Sigmoid colon (tissue), 7 donors: ENCODE results near the gene RSPH1. TPM values are rescaled to one million over a fixed set of nuclear protein-coding genes. Genes with fewer than 3 reads are reported as not detected.

ENCODE experiments used
- DNase-seq: peaks from one replicate; pipeline ENCODE4 v3.0.0-alpha.2; 2019
- H3K27ac ChIP-seq, 4 donors: fragments of 200-600 bp; sonication (generic); one replicate each; pipeline ENCODE4 v1.5.1; 2016 to 2019; ENCODE audit warnings: mild to moderate bottlenecking in 1 of 4
- H3K27me3 ChIP-seq, 3 donors: fragments of 200-600 bp; sonication (generic); one replicate each; pipeline ENCODE4 v1.5.1; 2019; ENCODE audit warnings: mild to moderate bottlenecking in 1 of 3
- H3K36me3 ChIP-seq, 4 donors: fragments of 200-600 bp; sonication (generic); one replicate each; pipeline ENCODE4 v1.5.1; 2016 to 2019
- H3K4me1 ChIP-seq, 4 donors: fragments of 200-600 bp; sonication (generic); one replicate each; pipeline ENCODE4 v1.5.1; 2017 to 2019
- H3K4me3 ChIP-seq, 4 donors: fragments of 200-600 bp; sonication (generic); one replicate each; pipeline ENCODE4 v1.5.1; 2017 to 2019; ENCODE audit warnings: mild to moderate bottlenecking in 2 of 4, moderate library complexity in 1 of 4
- H3K9me3 ChIP-seq, 4 donors: fragments of 200-600 bp in 3 of 4; sonication (generic) in 3 of 4; one replicate each; pipeline versions ENCODE4 v1.5.1 to v1.6.1; 2013 to 2019
- EP300 ChIP-seq, 4 donors: sonication (generic); formaldehyde crosslinking; IDR thresholded peaks; one replicate each; pipeline ENCODE4 v1.6.1; 2017; ENCODE audit warnings: antibody characterized with exemption in 4 of 4
- POLR2A ChIP-seq, 2 donors: fragments of 450-650 bp; IDR thresholded peaks; one replicate each; pipeline ENCODE4 v1.6.1; 2016; ENCODE audit warnings: antibody characterized with exemption in 2 of 2, mild to moderate bottlenecking in 2 of 2, moderate library complexity in 2 of 2
- POLR2AphosphoS5 ChIP-seq, 4 donors: sonication (generic); formaldehyde crosslinking; IDR thresholded peaks; one replicate each; pipeline ENCODE4 v1.6.1; 2017; ENCODE audit warnings: antibody characterized with exemption in 4 of 4
- WGBS, 2 donors: extraction: QIAGEN DNeasy Blood & Tissue Kit; methylation state at CpG; one replicate each; pipeline ENCODE4 v1.1.7; 2013; 5-methylcytosine and 5-hydroxymethylcytosine counted together
- intact Hi-C: fragments of 100-400 bp; cut with DNase I; formaldehyde crosslinking; loops from one replicate; pipeline ENCODE4 v1.15.1; 2023
- polyA plus RNA-seq, 3 donors: library from polyadenylated mRNA; stranded (reverse); fragments of 200-250 nt; gene quantifications; one replicate each; pipeline ENCODE4 v1.2.3, GENCODE V29; 2013
- total RNA-seq, 4 donors: library from RNA; depleted of rRNA; stranded (reverse); fragments of >200 nt; gene quantifications; one replicate each; pipeline ENCODE4 v1.1.0, GENCODE V29; 2016
- TF ChIP-seq, protein P1 (sequence below), 4 experiments: fragments of 450-650 bp in 3 of 4; fragments of 200-600 bp in 1 of 4; IDR thresholded peaks; one replicate each; pipeline ENCODE4 v1.5.1; 2016 to 2019; ENCODE audit warnings: antibody characterized with exemption in 4 of 4, mild to moderate bottlenecking in 3 of 4, moderate library complexity in 2 of 4
- donor health status: healthy with polysubstance abuse.
- donor health status: Bipolar disorder and iron deficiency.
- donor health status: healthy.

RSPH1 gene
- total and polyA plus RNA-seq, 7 donors = 1.2 to 13.4 (median 3.0) TPM; not detected in 2

DNA sequence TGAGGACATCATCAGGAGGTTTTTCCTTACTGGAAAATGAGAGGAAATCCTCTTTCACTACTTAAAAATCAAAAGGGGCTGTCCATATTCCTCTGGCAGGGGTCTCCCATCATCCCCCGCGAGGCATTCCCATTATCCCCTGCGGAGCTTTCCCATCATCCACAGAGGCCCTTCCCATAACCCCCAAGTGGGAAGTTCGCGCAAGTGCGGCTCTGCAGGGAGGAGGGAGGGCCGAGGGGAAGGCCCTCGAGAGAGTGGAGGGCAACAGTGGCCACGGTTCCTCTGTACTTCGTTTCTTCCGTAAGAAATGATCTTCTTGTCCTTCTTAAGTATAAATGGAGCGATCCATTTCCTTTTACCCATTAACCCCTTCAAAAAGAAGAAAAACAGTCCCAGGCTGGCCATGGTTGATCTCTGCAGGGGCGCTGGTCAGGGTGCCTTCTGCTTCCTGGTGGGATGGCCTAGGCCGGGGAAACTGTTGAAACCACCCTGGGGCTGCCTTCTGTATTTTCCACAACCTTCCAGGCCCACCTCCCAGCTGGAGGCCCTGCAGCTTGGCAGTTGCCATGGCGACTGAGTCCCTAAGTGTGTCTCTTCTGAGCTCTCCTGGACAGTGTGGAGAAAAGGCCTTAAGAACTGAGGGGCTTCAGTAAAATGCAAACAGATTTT, 3.6 kb upstream of the RSPH1 start:
- TF ChIP-seq POLR2A (IDR thresholded peaks at IDR 0.05) (no peak), POLR2AphosphoS5 (IDR thresholded peaks at IDR 0.05) (no peak), EP300 (IDR thresholded peaks at IDR 0.05) (no peak)
- TF ChIP-seq, protein P1, sequence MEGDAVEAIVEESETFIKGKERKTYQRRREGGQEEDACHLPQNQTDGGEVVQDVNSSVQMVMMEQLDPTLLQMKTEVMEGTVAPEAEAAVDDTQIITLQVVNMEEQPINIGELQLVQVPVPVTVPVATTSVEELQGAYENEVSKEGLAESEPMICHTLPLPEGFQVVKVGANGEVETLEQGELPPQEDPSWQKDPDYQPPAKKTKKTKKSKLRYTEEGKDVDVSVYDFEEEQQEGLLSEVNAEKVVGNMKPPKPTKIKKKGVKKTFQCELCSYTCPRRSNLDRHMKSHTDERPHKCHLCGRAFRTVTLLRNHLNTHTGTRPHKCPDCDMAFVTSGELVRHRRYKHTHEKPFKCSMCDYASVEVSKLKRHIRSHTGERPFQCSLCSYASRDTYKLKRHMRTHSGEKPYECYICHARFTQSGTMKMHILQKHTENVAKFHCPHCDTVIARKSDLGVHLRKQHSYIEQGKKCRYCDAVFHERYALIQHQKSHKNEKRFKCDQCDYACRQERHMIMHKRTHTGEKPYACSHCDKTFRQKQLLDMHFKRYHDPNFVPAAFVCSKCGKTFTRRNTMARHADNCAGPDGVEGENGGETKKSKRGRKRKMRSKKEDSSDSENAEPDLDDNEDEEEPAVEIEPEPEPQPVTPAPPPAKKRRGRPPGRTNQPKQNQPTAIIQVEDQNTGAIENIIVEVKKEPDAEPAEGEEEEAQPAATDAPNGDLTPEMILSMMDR (IDR thresholded peaks at IDR 0.05) = no peak
- WGBS, 2 donors = 87 to 92% methylated on average over 15 of the region's 15 CpGs
- no peaks in the 10 kb centered on the region for H3K36me3 ChIP-seq
- H3K27me3 ChIP-seq = no peaks in the 10 kb centered on the region
- no peak for DNase-seq
- no peak overlapping the region for H3K4me3 ChIP-seq
- intact Hi-C loops = no loop called here
- H3K9me3 ChIP-seq = no peaks in the 10 kb centered on the region
- peaks cover 0 to 11% (median 6%) of the 10 kb centered on the region in 4 donors for H3K4me1 ChIP-seq
- H3K27ac ChIP-seq = no peak overlapping the region

DNA sequence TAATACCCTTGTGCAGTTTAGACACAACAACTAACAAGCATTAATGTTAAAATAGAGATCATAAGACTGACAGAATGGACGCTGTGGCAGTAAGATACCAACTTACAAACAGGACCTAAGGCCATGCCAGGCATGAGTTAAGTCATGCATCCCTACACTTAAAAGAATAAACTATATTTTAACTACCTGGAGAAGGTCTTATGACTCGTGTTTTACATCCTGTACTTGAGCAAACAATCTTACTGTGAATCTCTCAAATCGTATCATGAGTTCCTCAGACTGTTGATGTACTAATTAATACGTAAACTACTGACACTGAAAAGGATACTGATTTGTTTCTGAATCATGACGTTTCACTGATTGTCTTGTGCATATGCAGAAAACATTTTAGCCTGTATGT, 2.0 kb upstream of the RSPH1 start:
- Histone ChIP-seq H3K4me1 (peaks cover 0 to 11% (median 6%) of the 10 kb centered on the region in 4 donors), H3K4me3 (no peak overlapping the region), H3K9me3 (no peaks in the 10 kb centered on the region), H3K27ac (no peak overlapping the region), H3K27me3 (no peaks in the 10 kb centered on the region), H3K36me3 (no peaks in the 10 kb centered on the region)
- intact Hi-C loops = no loop called here
- WGBS, 2 donors = 65 to 83% methylated on average over 5 of the region's 5 CpGs
- no peak for DNase-seq
- TF ChIP-seq, protein P1 (IDR thresholded peaks at IDR 0.05) = no peak
- TF ChIP-seq EP300 (IDR thresholded peaks at IDR 0.05) (no peak), POLR2AphosphoS5 (IDR thresholded peaks at IDR 0.05) (no peak), POLR2A (IDR thresholded peaks at IDR 0.05) (no peak)

DNA sequence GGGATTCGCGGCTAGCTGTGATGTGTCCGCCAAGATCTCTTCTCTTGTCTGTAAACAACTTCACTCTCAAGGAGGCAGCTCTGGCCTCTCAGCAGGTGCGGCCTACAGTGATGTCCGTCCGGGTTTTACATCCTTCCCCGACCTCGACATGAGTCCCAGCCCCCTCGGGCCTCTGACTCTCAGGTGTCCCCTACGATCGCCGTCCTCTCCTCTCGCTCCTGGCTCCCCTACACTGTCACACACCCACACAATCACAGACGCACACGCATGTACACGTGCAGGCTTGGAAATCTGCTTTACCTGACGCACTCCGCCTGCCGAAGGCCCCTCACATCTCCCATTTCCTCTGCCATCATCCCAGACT, 797 bp upstream of the RSPH1 start:
- 22 to 32% methylated on average over 19 of the region's 19 CpGs for WGBS, 2 donors
- Histone ChIP-seq H3K4me1 (peaks cover 0 to 11% (median 6%) of the 10 kb centered on the region in 4 donors), H3K9me3 (no peaks in the 10 kb centered on the region), H3K4me3 (peak overlapping the region; percentile 54 to 67 (median 62)), H3K27ac (peak overlapping the region; percentile 82 to 88 (median 84)), H3K36me3 (no peaks in the 10 kb centered on the region), H3K27me3 (no peaks in the 10 kb centered on the region)
- DNase-seq = peak; percentile 77
- intact Hi-C loops = no loop called here
- TF ChIP-seq, protein P1 (IDR thresholded peaks at IDR 0.05) = no peak
- no peak for TF ChIP-seq POLR2AphosphoS5 (IDR thresholded peaks at IDR 0.05)
- no peak for TF ChIP-seq POLR2A (IDR thresholded peaks at IDR 0.05)
- TF ChIP-seq EP300 (IDR thresholded peaks at IDR 0.05) = no peak

DNA sequence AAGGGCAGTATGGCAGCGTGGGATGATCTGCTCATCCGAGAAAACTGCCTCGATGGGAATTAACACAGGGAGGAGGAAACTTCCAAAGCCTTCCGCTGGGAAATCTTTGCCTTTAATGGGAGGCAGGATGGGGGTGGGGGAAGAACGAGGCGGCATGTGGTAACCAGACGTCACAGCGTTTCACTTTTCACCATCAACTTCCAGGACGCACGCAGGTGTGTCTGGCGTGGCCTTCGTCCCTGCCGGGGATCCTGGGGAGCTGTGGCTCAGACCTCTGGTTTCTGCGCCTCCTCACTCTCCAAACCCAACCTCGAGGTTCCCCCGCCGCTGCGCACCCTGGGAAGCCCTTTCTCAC, 282 bp downstream of the RSPH1 start:
- Histone ChIP-seq H3K4me3 (peak overlapping the region; percentile 37 to 67 (median 62)), H3K27ac (peak overlapping the region; percentile 65 to 88 (median 72)), H3K9me3 (no peaks in the 10 kb centered on the region), H3K4me1 (peaks cover 0 to 11% (median 6%) of the 10 kb centered on the region in 4 donors), H3K27me3 (no peaks in the 10 kb centered on the region), H3K36me3 (no peaks in the 10 kb centered on the region)
- TF ChIP-seq EP300 (IDR thresholded peaks at IDR 0.05) = no peak
- TF ChIP-seq, protein P1 (IDR thresholded peaks at IDR 0.05) = peak in 1 of 4 experiments; percentile 19
- 1 to 4% methylated on average over 18 of the region's 18 CpGs for WGBS, 2 donors
- DNase-seq = no peak
- intact Hi-C loops = no loop called here

DNA sequence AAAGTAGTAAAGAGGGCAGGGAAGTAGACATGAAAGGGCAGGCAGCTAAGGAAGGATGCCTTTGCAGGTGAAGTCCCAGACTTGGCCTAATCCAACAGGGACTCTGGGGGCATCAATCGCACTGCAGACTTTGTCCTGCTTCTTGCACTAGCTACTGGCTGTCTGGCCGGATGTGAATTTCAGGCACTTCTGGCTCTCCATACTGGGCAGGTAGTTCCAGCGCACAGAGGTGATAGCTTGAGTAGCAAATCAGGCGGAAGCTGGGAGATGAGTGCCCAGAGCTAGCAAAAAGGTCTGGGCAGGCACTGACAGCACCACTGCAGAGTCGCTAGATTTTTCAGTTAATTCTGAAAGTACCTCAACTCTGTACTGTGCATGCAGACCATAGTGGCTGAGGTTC, 997 bp downstream of the RSPH1 start:
- 90 to 94% methylated on average over 5 of the region's 5 CpGs for WGBS, 2 donors
- no peaks in the 10 kb centered on the region for H3K36me3 ChIP-seq
- H3K27ac ChIP-seq = no peak overlapping the region
- H3K27me3 ChIP-seq = no peaks in the 10 kb centered on the region
- intact Hi-C loops = no loop called here
- H3K9me3 ChIP-seq = no peaks in the 10 kb centered on the region
- no peak overlapping the region for H3K4me3 ChIP-seq
- H3K4me1 ChIP-seq = peaks cover 0 to 11% (median 6%) of the 10 kb centered on the region in 4 donors
- DNase-seq = no peak
- TF ChIP-seq POLR2A (IDR thresholded peaks at IDR 0.05) (no peak), POLR2AphosphoS5 (IDR thresholded peaks at IDR 0.05) (no peak)
